Right cardiac atrium (tissue), 5 donors: Measurements from ENCODE around the gene LMX1B. TPM values are rescaled to one million over a fixed set of nuclear protein-coding genes. Genes with fewer than 3 reads are reported as not detected.

Experiments
- ATAC-seq, 2 donors: fragments of 200-7000 bp; cut with Tn5 transposase; one replicate each; pipeline versions ENCODE4 v1.8.0 to v1.9.1; 2020; ENCODE audit warnings: moderate library complexity in 2 of 2, mild to moderate bottlenecking in 1 of 2
- DNase-seq, 3 donors: peaks; one replicate each; pipeline ENCODE4 v3.0.0-alpha.2; 2020
- H3K27ac ChIP-seq: one replicate; pipeline ENCODE4 v1.5.1; 2013; ENCODE audit warnings: mild to moderate bottlenecking, low read length, control low read depth, moderate library complexity
- H3K27me3 ChIP-seq: one replicate; pipeline ENCODE4 v1.6.1; 2013; ENCODE audit not compliant: control insufficient read depth, insufficient read depth
- H3K4me1 ChIP-seq: one replicate; pipeline ENCODE4 v1.6.1; 2013; ENCODE audit warnings: low read length; ENCODE audit not compliant: control insufficient read depth, insufficient read depth
- H3K4me3 ChIP-seq: one replicate; pipeline ENCODE4 v1.5.1; 2013; ENCODE audit warnings: low read length, control low read depth
- H3K9me3 ChIP-seq: one replicate; pipeline ENCODE4 v1.6.1; 2013; ENCODE audit warnings: low read length; ENCODE audit not compliant: control insufficient read depth
- WGBS: extraction: QIAGEN DNeasy Blood & Tissue Kit; methylation state at CpG from one replicate; pipeline ENCODE4 v1.1.7; 2013; 5-methylcytosine and 5-hydroxymethylcytosine counted together
- intact Hi-C, 4 donors: fragments of 100-400 bp; cut with DNase I; formaldehyde crosslinking; loops; one replicate each; pipeline versions ENCODE4 v1.11.0 to v1.14.0; 2022 to 2023
- polyA plus RNA-seq: library from polyadenylated mRNA; stranded (reverse); fragments of 200-250 nt; gene quantifications from one replicate; pipeline ENCODE4 v1.2.3, GENCODE V29; 2013
- total RNA-seq, 4 donors: library from RNA; stranded (reverse); fragmentation: NEBNext Ultra II Directional; extraction: Animal tissue kit (Norgen Biotek cat#: 25700); gene quantifications; one replicate each; pipeline ENCODE4 v1.2.1, GENCODE V29; 2021
- donor health status: healthy with polysubstance abuse.
- donor health status: DM: no; HTN: yes; CAD: no.
- donor health status: DM: no; HTN: no; CAD: no.
- donor health status: DM: no; HTN: yes; CAD: no; lungs with severe emphysema.
- donor health status: DM: yes; HTN: yes; CAD: no.

LMX1B gene
- total and polyA plus RNA-seq, 5 donors, result 0.81 to 3.6 (median 1.7) TPM

- H3K27me3 ChIP-seq, result no peaks in the 10 kb centered on the region
- intact Hi-C loops, result loop anchor here in 2 of 4 donors (10.0 kb wide), 2 partner anchors 66 to 86 kb away; no protein-coding TSS in a partner anchor
- WGBS, result 42% methylated on average over 50 of the region's 50 CpGs
- H3K4me3 ChIP-seq, result no peak overlapping the region
- H3K9me3 ChIP-seq, result no peaks in the 10 kb centered on the region
- no peak overlapping the region for H3K27ac ChIP-seq
- H3K4me1 ChIP-seq, result no peaks in the 10 kb centered on the region
- DNase-seq, result peak in 1 of 3 donors; percentile 5
- ATAC-seq, result no peak
These were observed 5.0 kb downstream of the LMX1B start for GRCh38 chr9:126618585-126619360.

DNA sequence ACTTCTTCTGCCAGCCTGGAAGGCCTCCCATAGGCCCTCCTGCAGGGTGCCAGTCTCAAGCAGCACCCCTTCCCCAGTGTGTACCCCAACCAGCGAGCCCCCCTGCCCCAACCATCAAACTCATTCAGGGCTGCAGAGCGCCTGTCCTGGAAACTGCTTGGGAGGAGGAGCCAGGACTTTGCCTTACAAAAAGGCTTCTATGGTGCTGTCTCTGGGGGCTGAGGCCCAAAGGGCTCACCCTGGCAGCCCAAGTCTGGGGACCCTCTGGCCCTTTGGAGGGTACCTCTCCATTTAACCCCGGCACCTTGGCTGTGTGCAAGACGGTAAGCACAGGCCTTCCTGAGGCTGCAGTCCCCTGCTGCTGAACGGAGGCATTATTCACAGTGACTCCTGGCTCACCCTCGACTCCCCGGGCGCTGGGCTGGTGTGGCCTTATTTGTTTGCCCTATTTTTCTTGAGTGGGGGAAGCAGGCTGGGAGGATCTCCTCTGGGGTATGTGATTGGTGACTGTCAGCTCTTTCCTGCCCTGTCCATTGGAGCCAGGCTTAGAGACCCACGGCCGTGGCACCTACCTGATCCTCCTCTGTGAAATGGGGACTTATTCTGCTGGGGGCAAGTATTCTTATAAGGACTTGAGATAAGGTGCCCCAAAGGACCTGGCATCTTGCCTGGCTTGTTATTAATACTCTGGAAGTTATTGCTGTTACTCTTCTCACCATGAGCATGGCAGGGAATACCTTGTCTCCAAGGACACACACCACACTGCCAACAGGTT is 5.8 kb downstream of the LMX1B start:
- intact Hi-C loops, result loop anchor here in 3 of 4 donors (10.0 kb wide), 3 partner anchors 65 to 165 kb away; no protein-coding TSS in a partner anchor

GRCh38 chr9:126620478-126620877 is 6.8 kb downstream of the LMX1B start:
- intact Hi-C loops, result loop anchor here in 1 of 4 donors (10.0 kb wide), 1 partner anchor 164 kb away; no protein-coding TSS in a partner anchor
- ATAC-seq, result no peak
- Histone ChIP-seq H3K4me1 (no peaks in the 10 kb centered on the region), H3K27ac (no peak overlapping the region), H3K27me3 (no peaks in the 10 kb centered on the region), H3K9me3 (no peaks in the 10 kb centered on the region), H3K4me3 (no peak overlapping the region)
- DNase-seq, result peak in 2 of 3 donors; percentile 9 to 16
- 60% methylated on average over 7 of the region's 7 CpGs for WGBS

More for the DNA sequence above, 5.8 kb downstream of the LMX1B start:
- H3K27me3 ChIP-seq, result no peaks in the 10 kb centered on the region
- H3K27ac ChIP-seq, result no peak overlapping the region
- H3K4me3 ChIP-seq, result no peak overlapping the region
- H3K4me1 ChIP-seq, result no peaks in the 10 kb centered on the region
- DNase-seq, result peak in 1 of 3 donors; percentile 13
- no peak for ATAC-seq
- 46% methylated on average over 10 of the region's 10 CpGs for WGBS
- H3K9me3 ChIP-seq, result no peaks in the 10 kb centered on the region

- Histone ChIP-seq H3K9me3 (no peaks in the 10 kb centered on the region), H3K27me3 (no peaks in the 10 kb centered on the region), H3K4me3 (no peak overlapping the region), H3K27ac (no peak overlapping the region), H3K4me1 (no peaks in the 10 kb centered on the region)
- no peak for ATAC-seq
- 34% methylated on average over 15 of the region's 15 CpGs for WGBS
- DNase-seq, result peak in 1 of 3 donors; percentile 33
- intact Hi-C loops, result loop anchor here in 1 of 4 donors (10.0 kb wide), 1 partner anchor 164 kb away; no protein-coding TSS in a partner anchor
These were observed 7.6 kb downstream of the LMX1B start for GRCh38 chr9:126621061-126621918.

GRCh38 chr9:126621919-126622735 is 8.4 kb downstream of the LMX1B start:
- ATAC-seq (no peak), DNase-seq (peak in 2 of 3 donors; percentile 26 to 49)
- H3K4me3 ChIP-seq, result no peak overlapping the region
- H3K9me3 ChIP-seq, result no peaks in the 10 kb centered on the region
- no peaks in the 10 kb centered on the region for H3K27me3 ChIP-seq
- H3K27ac ChIP-seq, result no peak overlapping the region
- H3K4me1 ChIP-seq, result no peaks in the 10 kb centered on the region
- intact Hi-C loops, result loop anchor here in 1 of 4 donors (10.0 kb wide), 1 partner anchor 163 kb away; no protein-coding TSS in a partner anchor
- WGBS, result 37% methylated on average over 18 of the region's 18 CpGs

DNA sequence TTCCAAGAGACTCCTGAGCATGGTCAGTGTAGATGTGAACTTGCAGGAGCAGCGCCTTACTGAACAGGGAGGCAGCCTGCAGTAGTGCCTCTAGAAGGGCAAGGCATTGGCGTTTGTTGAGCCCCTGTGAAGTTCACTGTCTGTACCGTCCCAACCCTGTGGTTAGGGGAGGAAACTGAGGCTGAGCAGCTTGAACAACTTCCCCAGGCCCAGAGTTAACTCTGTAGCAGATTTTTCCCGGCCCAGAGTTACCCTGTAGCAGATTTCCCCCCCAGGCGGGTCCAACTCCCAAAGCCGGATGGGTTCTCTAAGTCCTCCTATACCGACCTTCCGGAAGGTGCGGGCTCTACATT is 9.6 kb downstream of the LMX1B start:
- Histone ChIP-seq H3K4me1 (no peaks in the 10 kb centered on the region), H3K4me3 (no peak overlapping the region), H3K27ac (no peak overlapping the region), H3K27me3 (no peaks in the 10 kb centered on the region), H3K9me3 (no peaks in the 10 kb centered on the region)
- ATAC-seq, result no peak
- WGBS, result 45% methylated on average over 9 of the region's 9 CpGs
- intact Hi-C loops, result loop anchor here in 1 of 4 donors (10.0 kb wide), 1 partner anchor 162 kb away; no protein-coding TSS in a partner anchor
- DNase-seq, result no peak

DNA sequence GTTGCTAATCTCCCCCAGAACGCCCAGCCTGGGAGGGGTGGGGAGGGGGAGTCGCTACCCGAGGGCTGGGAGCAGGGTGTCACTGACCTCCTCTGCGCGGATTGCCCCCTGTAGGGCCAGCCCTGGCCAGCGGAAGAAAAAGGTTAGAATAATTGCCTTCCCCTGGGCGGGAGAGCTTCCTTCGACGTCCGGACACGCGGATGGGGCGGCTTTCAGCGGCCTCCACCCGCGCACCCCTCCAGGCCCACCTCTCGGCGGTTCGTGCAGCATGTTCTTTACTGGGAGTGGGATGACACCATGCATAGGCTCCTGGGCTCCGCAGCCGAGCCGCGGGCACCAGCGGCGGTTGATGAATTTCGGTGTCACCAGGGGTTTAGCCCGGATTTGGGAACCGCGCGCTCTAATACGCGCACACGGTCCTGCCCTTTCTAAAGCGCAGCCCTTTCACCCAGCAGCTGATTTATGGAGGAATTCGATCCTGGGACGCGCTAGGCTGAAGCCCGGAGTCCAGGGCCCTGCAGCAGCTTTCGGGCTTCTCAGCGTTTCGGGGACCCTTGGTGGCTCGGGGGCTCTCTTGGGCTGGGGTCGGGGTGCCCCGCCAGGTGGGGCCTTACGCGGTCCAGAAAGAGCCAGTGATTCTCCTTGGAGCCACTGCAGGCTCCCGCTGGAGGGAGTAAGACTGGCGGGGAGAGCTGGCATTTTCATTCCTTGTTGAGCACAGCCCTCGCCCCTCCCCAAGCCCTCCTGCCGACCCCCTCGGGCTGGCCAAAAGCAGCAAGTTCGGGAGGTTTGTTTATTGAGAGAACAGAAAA is 10.1 kb downstream of the LMX1B start:
- ATAC-seq (no peak), DNase-seq (peak in 1 of 3 donors; percentile 40)
- no peaks in the 10 kb centered on the region for H3K4me1 ChIP-seq
- WGBS, result 30% methylated on average over 52 of the region's 52 CpGs
- H3K27ac ChIP-seq, result no peak overlapping the region
- no peaks in the 10 kb centered on the region for H3K27me3 ChIP-seq
- intact Hi-C loops, result loop anchor here in 1 of 4 donors (10.0 kb wide), 1 partner anchor 161 kb away; no protein-coding TSS in a partner anchor
- H3K4me3 ChIP-seq, result no peak overlapping the region
- no peaks in the 10 kb centered on the region for H3K9me3 ChIP-seq

DNA sequence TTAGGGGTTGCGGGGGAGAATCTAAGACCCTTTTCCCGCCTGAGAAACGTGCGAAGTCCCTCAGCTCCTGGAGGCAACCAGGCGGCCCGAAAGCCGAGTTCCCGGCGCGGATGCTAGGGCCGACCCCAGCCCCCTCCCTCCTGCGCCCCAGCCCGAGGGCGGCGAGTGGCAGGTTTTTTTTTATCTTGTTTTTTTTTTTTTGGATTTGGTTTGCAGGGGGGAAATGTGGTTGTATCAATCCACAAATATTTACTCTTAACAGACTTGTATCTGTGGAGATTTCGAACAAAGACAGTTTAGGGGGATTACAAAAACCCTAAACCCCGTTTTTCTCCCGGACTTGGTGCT is 10.7 kb downstream of the LMX1B start:
- WGBS, result 26% methylated on average over 18 of the region's 18 CpGs
- Histone ChIP-seq H3K4me3 (no peak overlapping the region), H3K27ac (no peak overlapping the region), H3K4me1 (no peaks in the 10 kb centered on the region), H3K9me3 (no peaks in the 10 kb centered on the region), H3K27me3 (no peaks in the 10 kb centered on the region)
- intact Hi-C loops, result loop anchor here in 1 of 4 donors (10.0 kb wide), 1 partner anchor 160 kb away; no protein-coding TSS in a partner anchor
- ATAC-seq, result no peak
- DNase-seq, result peak in 1 of 3 donors; percentile 13

DNA sequence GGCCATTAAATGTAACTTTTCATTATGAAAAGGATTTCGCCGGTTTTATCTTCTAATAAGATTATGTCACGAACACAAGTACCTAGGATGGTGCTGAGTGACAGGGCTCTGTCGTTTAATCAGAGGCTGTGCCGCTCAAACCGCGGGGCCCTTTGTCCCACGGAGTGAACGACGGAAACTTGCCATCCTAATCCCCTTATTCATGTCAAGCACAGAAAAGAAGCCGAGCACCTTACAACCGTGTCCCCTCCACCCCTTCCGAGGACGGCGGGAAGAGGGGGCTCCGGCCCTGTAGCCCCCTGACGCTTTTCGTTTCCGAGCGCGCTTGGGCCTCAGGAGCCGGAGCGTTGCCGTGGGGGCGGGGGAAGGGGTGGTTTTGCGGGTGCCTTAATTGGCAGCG is 11.2 kb downstream of the LMX1B start:
- WGBS, result 35% methylated on average over 27 of the region's 27 CpGs
- H3K27ac ChIP-seq, result no peak overlapping the region
- ATAC-seq (no peak), DNase-seq (no peak)
- no peaks in the 10 kb centered on the region for H3K4me1 ChIP-seq
- H3K9me3 ChIP-seq, result no peaks in the 10 kb centered on the region
- intact Hi-C loops, result loop anchor here in 1 of 4 donors (10.0 kb wide), 1 partner anchor 160 kb away; no protein-coding TSS in a partner anchor
- H3K4me3 ChIP-seq, result no peak overlapping the region
- no peaks in the 10 kb centered on the region for H3K27me3 ChIP-seq
